H1 (cell line): ENCODE data around the gene DPH6. TPM values are rescaled to one million over a fixed set of nuclear protein-coding genes. Genes with fewer than 3 reads are reported as not detected.

Experiments used
- CEBPB ChIP-seq: IDR thresholded peaks from 2 replicates; pipeline ENCODE4 v1.6.1; 2012; ENCODE audit warnings: low read depth, low read length
- POLR2A ChIP-seq, 2 experiments: IDR thresholded peaks; 1 replicate in 1 of 2; 2 replicates in 1 of 2; pipeline ENCODE4 v1.6.1; 2011; ENCODE audit warnings: low read depth in 2 of 2, low read length in 2 of 2, mild to moderate bottlenecking in 2 of 2; ENCODE audit errors: control extremely low read depth in 1 of 2
- POLR2AphosphoS5 ChIP-seq: IDR thresholded peaks from 2 replicates; pipeline ENCODE4 v1.6.1; 2011; ENCODE audit warnings: low read depth, low read length
- polyA plus RNA-seq, 7 experiments: library from polyadenylated mRNA; depleted of rRNA in 3 of 7; stranded (reverse) in 5 of 7; unstranded in 2 of 7; fragments of >200 nt in 5 of 7; fragments of 200-250 nt in 2 of 7; gene quantifications; 1 replicate in 5 of 7; 2 replicates in 1 of 7; 4 replicates in 1 of 7; pipeline versions ENCODE4 v1.2.1 to v1.2.3, GENCODE V29; 2011 to 2013; ENCODE audit warnings: missing spikeins in 2 of 7, mixed read lengths in 2 of 7
- total RNA-seq: library from RNA; stranded (reverse); fragmentation: NEBNext Ultra II Directional; extraction: Animal tissue kit (Norgen Biotek cat#: 25700); gene quantifications from 2 replicates; pipeline ENCODE4 v1.2.1, GENCODE V29; 2021

Gene DPH6
- total and polyA plus RNA-seq, 2 of the 8 experiments (the other 6 are each of a cell fraction or from before 2014, with no cell fraction given) = 21.6 to 30.5 TPM

DNA sequence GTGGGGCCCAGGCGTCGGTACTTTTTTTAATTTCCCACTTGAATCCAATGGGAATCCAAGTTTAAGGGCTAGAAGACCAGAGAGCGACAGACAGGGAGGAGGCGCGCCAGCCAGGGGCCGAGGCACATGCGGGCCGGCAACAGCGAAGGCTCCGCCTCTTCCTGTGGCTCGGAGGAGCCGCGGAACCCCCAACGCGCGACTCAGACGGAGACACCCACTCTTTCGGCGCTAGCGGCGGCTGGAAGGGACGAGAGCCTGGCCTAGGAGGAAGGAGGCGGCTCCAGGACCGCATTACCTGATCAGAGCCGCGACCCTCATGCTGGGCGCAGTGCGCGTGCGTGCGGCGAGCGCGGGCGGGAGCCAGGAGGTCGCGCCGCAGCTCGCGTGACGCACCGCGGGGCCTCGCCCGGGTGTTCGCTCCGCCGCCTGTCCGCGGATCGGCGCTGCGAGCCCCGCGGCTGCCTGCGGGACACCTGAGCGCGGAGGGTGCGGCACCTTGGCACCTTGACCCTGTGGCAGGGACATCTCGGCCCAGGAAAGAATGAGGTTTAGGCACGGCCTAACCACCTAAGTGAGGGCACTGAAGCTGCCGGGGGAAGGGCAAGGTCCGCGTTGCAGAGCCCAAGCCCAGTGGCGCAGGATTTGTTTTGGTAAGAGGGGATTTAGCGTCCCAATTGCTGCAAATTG is at the start of gene DPH6 (continued):
- TF ChIP-seq CEBPB (no peak), POLR2A (IDR thresholded peaks at IDR 0.05; ENCODE audit: control extremely low read depth in 1 of 2, low read depth in 2 of 2, low read length in 2 of 2) (peak; percentile 51 to 92), POLR2AphosphoS5 (peak; percentile 82)
- TF ChIP-seq, all 59 proteins: peak for 18
